SK-N-SH (cell line): ENCODE measurements around the gene DYNLL1. TPM values are rescaled to one million over a fixed set of nuclear protein-coding genes. Genes with fewer than 3 reads are reported as not detected.

Source experiments
- CTCF ChIA-PET: fragments of 300-600, 350-600 bp; formaldehyde crosslinking; extraction: SDS; loops from one replicate; lab custom pipeline; 2021; lab: Yijun Ruan, JAX
- POLR2A ChIA-PET: fragments of 350-600 bp; sonication (Branson Sonifier 250); formaldehyde crosslinking; extraction: SDS; loops from one replicate; lab custom pipeline; 2020; ENCODE audit warnings: antibody characterized with exemption, inconsistent platforms; lab: Yijun Ruan, JAX
- DNase-seq: peaks from one replicate; pipeline ENCODE4 v3.0.0; 2012
- H2AFZ ChIP-seq: fragments of 200-600 bp; sonication (generic); 2 replicates; pipeline ENCODE4 v1.8.1; 2016; ENCODE audit warnings: antibody characterized with exemption, mild to moderate bottlenecking, low read depth
- H3F3A ChIP-seq: fragments of 200-600 bp; sonication (generic); replicated peaks from 2 replicates; pipeline ENCODE3; 2016; ENCODE audit warnings: antibody characterized with exemption, mild to moderate bottlenecking; ENCODE audit not compliant: insufficient read depth
- H3K27ac ChIP-seq, 2 experiments: fragments of 200-500 bp in 1 of 2; fragments of 200-600 bp in 1 of 2; sonication (Bioruptor generic) in 1 of 2; sonication (generic), shearing (Covaris generic) in 1 of 2; 2 replicates each; pipeline versions ENCODE4 v1.5.1 to v1.6.1; 2014 to 2016; ENCODE audit warnings: low read depth in 2 of 2, inconsistent platforms in 1 of 2, low read length in 1 of 2, mild to moderate bottlenecking in 1 of 2, mixed read lengths in 1 of 2
- H3K27me3 ChIP-seq: fragments of 200-600 bp; sonication (generic), shearing (Covaris generic); 2 replicates; pipeline ENCODE4 v1.6.1; 2016; ENCODE audit warnings: mixed run types; ENCODE audit not compliant: insufficient read depth
- H3K36me3 ChIP-seq, 2 experiments: fragments of 200-500 bp in 1 of 2; fragments of 200-600 bp in 1 of 2; sonication (Bioruptor generic) in 1 of 2; sonication (generic) in 1 of 2; replicated peaks in 1 of 2; 2 replicates each; pipeline versions ENCODE3 to v1.5.1; 2014 to 2016; ENCODE audit warnings: low read length in 1 of 2, mild to moderate bottlenecking in 1 of 2; ENCODE audit not compliant: insufficient read depth in 2 of 2, control insufficient read depth in 1 of 2
- H3K4me1 ChIP-seq, 2 experiments: fragments of 200-500 bp in 1 of 2; fragments of 200-600 bp in 1 of 2; sonication (Bioruptor generic) in 1 of 2; sonication (generic), shearing (Covaris generic) in 1 of 2; 2 replicates each; pipeline versions ENCODE4 v1.5.1 to v1.6.1; 2014 to 2016; ENCODE audit warnings: low read depth in 1 of 2, low read length in 1 of 2, mixed run types in 1 of 2; ENCODE audit not compliant: insufficient read depth in 2 of 2, control insufficient read depth in 1 of 2
- H3K4me2 ChIP-seq: fragments of 200-600 bp; sonication (generic), shearing (Covaris generic); 2 replicates; pipeline ENCODE4 v1.6.1; 2017; ENCODE audit warnings: mixed run types
- H3K4me3 ChIP-seq, 2 experiments: fragments of 200-500 bp in 1 of 2; fragments of 200-600 bp in 1 of 2; sonication (Bioruptor generic) in 1 of 2; sonication (generic), shearing (Covaris generic) in 1 of 2; 2 replicates each; pipeline versions ENCODE4 v1.5.1 to v1.8.1; 2014 to 2016; ENCODE audit warnings: low read depth in 2 of 2, inconsistent platforms in 1 of 2, low read length in 1 of 2, mild to moderate bottlenecking in 1 of 2, mixed read lengths in 1 of 2, moderate library complexity in 1 of 2
- H3K79me2 ChIP-seq: fragments of 200-600 bp; sonication (generic); 2 replicates; pipeline ENCODE4 v1.8.1; 2017; ENCODE audit warnings: mild to moderate bottlenecking; ENCODE audit not compliant: insufficient read depth
- H3K9ac ChIP-seq: fragments of 200-600 bp; sonication (generic); 2 replicates; pipeline ENCODE4 v1.6.1; 2017; ENCODE audit warnings: mixed run types
- H3K9me2 ChIP-seq: fragments of 200-600 bp; sonication (generic); 2 replicates; pipeline ENCODE4 v1.6.1; 2017; ENCODE audit warnings: mixed run types
- H3K9me3 ChIP-seq: fragments of 200-600 bp; sonication (generic); 2 replicates; pipeline ENCODE4 v1.6.1; 2017; ENCODE audit warnings: mixed run types, mild to moderate bottlenecking, moderate library complexity
- H4K20me1 ChIP-seq: fragments of 200-600 bp; sonication (generic); 2 replicates; pipeline ENCODE4 v1.6.1; 2017; ENCODE audit warnings: mild to moderate bottlenecking, mixed run types; ENCODE audit not compliant: insufficient read depth
- ELF1 ChIP-seq: IDR thresholded peaks from 2 replicates; pipeline ENCODE4 v1.4.0; 2012
- EP300 ChIP-seq, 2 experiments: IDR thresholded peaks; 2 replicates each; pipeline versions ENCODE4 v1.4.0 to v1.6.1; 2012; ENCODE audit warnings: borderline replicate concordance in 1 of 2, low read depth in 1 of 2, low read length in 1 of 2
- EZH2phosphoT487 ChIP-seq: fragments of 200-600 bp; sonication (generic); IDR thresholded peaks from 2 replicates; pipeline ENCODE4 v1.6.1; 2017; ENCODE audit warnings: low read depth, mixed run types, mild to moderate bottlenecking, antibody characterized with exemption, moderate library complexity, borderline replicate concordance
- FOXM1 ChIP-seq: IDR thresholded peaks from 2 replicates; pipeline ENCODE4 v1.4.0; 2012; ENCODE audit warnings: low read depth, mild to moderate bottlenecking
- GABPA ChIP-seq: IDR thresholded peaks from 2 replicates; pipeline ENCODE4 v1.4.0; 2012; ENCODE audit warnings: low read depth, mild to moderate bottlenecking
- GATA2 ChIP-seq: sonication (generic); formaldehyde crosslinking; IDR thresholded peaks from 2 replicates; pipeline ENCODE4 v1.5.0; 2020; ENCODE audit warnings: mild to moderate bottlenecking, missing genetic modification reagents
- JUND ChIP-seq: IDR thresholded peaks from 2 replicates; pipeline ENCODE4 v1.4.0; 2012
- MEF2A ChIP-seq: IDR thresholded peaks from 2 replicates; pipeline ENCODE4 v1.4.0; 2012; ENCODE audit warnings: low read depth, borderline replicate concordance
- MXI1 ChIP-seq: IDR thresholded peaks from 2 replicates; pipeline ENCODE4 v1.6.1; 2012; ENCODE audit warnings: mild to moderate bottlenecking, low read depth, low read length, improper control_type of control experiment
- POLR2AphosphoS5 ChIP-seq: IDR thresholded peaks from 2 replicates; pipeline ENCODE4 v1.6.1; 2012; ENCODE audit warnings: low read depth, low read length
- RAD21 ChIP-seq: IDR thresholded peaks from 2 replicates; pipeline ENCODE4 v1.6.1; 2012; ENCODE audit warnings: mild to moderate bottlenecking, low read length
- RXRA ChIP-seq: IDR thresholded peaks from 2 replicates; pipeline ENCODE4 v1.4.0; 2012; ENCODE audit warnings: low read depth, mild to moderate bottlenecking, borderline replicate concordance
- SIN3A ChIP-seq: IDR thresholded peaks from 2 replicates; pipeline ENCODE4 v1.6.1; 2012; ENCODE audit warnings: low read depth, mild to moderate bottlenecking, low read length, moderate library complexity, borderline replicate concordance
- SMC3 ChIP-seq: IDR thresholded peaks from 2 replicates; pipeline ENCODE4 v1.6.1; 2012; ENCODE audit warnings: low read depth, low read length, improper control_type of control experiment
- TAF1 ChIP-seq: IDR thresholded peaks from 2 replicates; pipeline ENCODE4 v1.6.1; 2012; ENCODE audit warnings: low read depth, mild to moderate bottlenecking, low read length, moderate library complexity, borderline replicate concordance
- TCF12 ChIP-seq: IDR thresholded peaks from 2 replicates; pipeline ENCODE4 v1.4.0; 2012
- TEAD4 ChIP-seq: IDR thresholded peaks from 2 replicates; pipeline ENCODE4 v1.4.0; 2012; ENCODE audit warnings: mild to moderate bottlenecking, borderline replicate concordance; ENCODE audit not compliant: insufficient read depth
- YY1 ChIP-seq: IDR thresholded peaks from 2 replicates; pipeline ENCODE4 v1.4.0; 2012; ENCODE audit warnings: low read depth, mild to moderate bottlenecking
- WGBS: methylation state at CpG from one replicate; pipeline ENCODE4 v1.1.6; 2017; ENCODE audit warnings: low lambda C conversion rate; 5-methylcytosine and 5-hydroxymethylcytosine counted together
- polyA plus RNA-seq, 3 experiments: library from polyadenylated mRNA; depleted of rRNA; stranded (reverse); fragments of >200 nt; gene quantifications; 2 replicates each; pipeline ENCODE4 v1.2.3, GENCODE V29; 2012
- TF ChIP-seq, protein P1 (sequence below): fragments of 150-350 bp; IDR thresholded peaks from 2 replicates; pipeline ENCODE4 v1.6.1; 2016; ENCODE audit warnings: mild to moderate bottlenecking, low read depth, low read length
- TF ChIP-seq, protein P2 (sequence below): fragments of 150-350 bp; IDR thresholded peaks from 2 replicates; pipeline ENCODE4 v1.6.1; 2017; ENCODE audit warnings: antibody characterized with exemption, low read length, low read depth, borderline replicate concordance
- TF ChIP-seq, protein P3 (sequence below): IDR thresholded peaks from 2 replicates; pipeline ENCODE4; 2012

DYNLL1 gene
- polyA plus RNA-seq, 1 of the 3 experiments (the other 2 are of a cell fraction), result 607 TPM

DNA sequence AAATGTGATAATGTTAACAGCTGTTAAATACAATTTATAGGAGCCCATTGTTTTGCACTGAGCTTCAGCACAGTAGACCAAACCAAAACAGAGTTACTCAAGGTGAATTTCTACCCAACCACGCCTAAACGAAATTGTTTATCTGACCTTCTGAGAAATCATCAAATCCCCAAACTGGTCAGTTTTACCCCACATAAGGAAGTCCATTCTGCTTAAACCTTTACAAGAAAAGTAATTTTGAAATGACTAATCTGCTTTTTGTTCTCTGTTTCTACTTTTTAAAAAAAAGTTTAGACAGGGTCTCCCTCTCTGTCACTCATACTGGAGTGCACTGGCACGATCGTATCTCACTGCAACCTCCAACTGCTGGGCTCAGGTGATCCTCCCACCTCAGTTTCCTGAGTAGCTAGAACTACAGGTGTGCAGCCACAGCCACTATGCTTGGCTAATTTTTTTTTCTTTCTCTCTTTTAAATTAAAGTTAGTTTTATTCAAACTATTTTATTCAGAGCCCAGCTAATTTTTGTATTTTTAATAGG is 36.9 kb downstream of the DYNLL1 start:
- CTCF ChIA-PET, result interaction anchor here (0.7 kb wide), 1 partner anchor 215 kb away, joined by 3 read pairs; no protein-coding TSS in a partner anchor
- H3F3A ChIP-seq, result peaks cover 7% of the 10 kb centered on the region

DNA sequence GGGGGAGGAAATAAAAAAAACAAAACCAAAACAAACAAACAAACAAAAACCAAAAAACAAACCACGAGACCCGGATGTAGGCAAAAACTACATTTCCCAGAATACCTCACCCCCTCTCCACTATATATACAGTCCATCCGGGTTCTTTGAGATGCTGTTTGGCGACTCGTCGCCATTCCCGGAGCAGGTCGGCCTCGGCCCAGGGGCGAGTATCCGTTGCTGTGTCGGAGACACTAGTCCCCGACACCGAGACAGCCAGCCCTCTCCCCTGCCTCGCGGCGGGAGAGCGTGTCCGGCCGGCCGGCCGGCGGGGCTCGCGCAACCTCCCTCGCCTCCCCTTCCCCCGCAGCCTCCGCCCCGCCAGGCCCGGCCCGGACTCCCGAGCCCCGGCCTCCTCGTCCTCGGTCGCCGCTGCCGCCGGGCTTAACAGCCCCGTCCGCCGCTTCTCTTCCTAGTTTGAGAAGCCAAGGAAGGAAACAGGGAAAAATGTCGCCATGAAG is 38.3 kb downstream of the DYNLL1 start, which contains the start of gene RNF10:
TSS of gene RNF10 (plus strand) at position 154 of the 500 bp plus-strand sequence. CDS start 456 bp downstream, outside the sequence.
- CTCF ChIA-PET, result interaction anchor here (1.4 to 1.8 kb wide), 3 partner anchors 9 to 64 kb away, joined by 4 to 5 read pairs (median 4); partner anchors contain the start of genes POP5 and SRSF9
- peaks cover 25 to 36% of the 10 kb centered on the region in 2 experiments for H3K4me1 ChIP-seq
- no peaks in the 10 kb centered on the region for H3K27me3 ChIP-seq
- WGBS, result under 1% methylated on average over 20 of the region's 43 CpGs
- peak within 1 kb of the TSS; percentile 68 for H2AFZ ChIP-seq
- peak within 1 kb of the TSS; percentile 82 to 99 for H3K4me3 ChIP-seq
- H3K9me2 ChIP-seq, result no peaks in the 10 kb centered on the region
- peak; percentile 33; the same call in 1 of the 2 replicates for TF ChIP-seq MXI1
- peak; percentile 27; the same call in 1 of the 2 replicates for TF ChIP-seq GABPA
- TF ChIP-seq JUND, result no peak
- peak; percentile 76; the same call in 1 of the 2 replicates for TF ChIP-seq SIN3A
- TF ChIP-seq, protein P1, sequence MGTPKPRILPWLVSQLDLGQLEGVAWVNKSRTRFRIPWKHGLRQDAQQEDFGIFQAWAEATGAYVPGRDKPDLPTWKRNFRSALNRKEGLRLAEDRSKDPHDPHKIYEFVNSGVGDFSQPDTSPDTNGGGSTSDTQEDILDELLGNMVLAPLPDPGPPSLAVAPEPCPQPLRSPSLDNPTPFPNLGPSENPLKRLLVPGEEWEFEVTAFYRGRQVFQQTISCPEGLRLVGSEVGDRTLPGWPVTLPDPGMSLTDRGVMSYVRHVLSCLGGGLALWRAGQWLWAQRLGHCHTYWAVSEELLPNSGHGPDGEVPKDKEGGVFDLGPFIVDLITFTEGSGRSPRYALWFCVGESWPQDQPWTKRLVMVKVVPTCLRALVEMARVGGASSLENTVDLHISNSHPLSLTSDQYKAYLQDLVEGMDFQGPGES, result no peak
- no peak for TF ChIP-seq GATA2 (CRISPR knock-in tag)
- peak; percentile 76; the same call in 1 of the 2 replicates for TF ChIP-seq YY1
- TF ChIP-seq ELF1, result peak; percentile 79
- TF ChIP-seq TAF1, result peak; percentile 71; the same call in 1 of the 2 replicates
- peak; percentile 94 for TF ChIP-seq POLR2AphosphoS5
- H3K36me3 ChIP-seq, result peaks cover 0 to 8% of the 10 kb centered on the region in 2 experiments
- H3K9ac ChIP-seq, result peak within 1 kb of the TSS; percentile 91
- POLR2A ChIA-PET, result no interaction called here
- peak within 1 kb of the TSS; percentile 78 for H3K27ac ChIP-seq
- H3K79me2 ChIP-seq, result peaks cover 51% of the 10 kb centered on the region
- H3F3A ChIP-seq, result peaks cover 14% of the 10 kb centered on the region
- no peaks in the 10 kb centered on the region for H3K9me3 ChIP-seq
- DNase-seq, result peak; percentile 95
- H4K20me1 ChIP-seq, result peaks cover 45% of the 10 kb centered on the region
- H3K4me2 ChIP-seq, result peak within 1 kb of the TSS; percentile 92

More for the DNA sequence above, 36.9 kb downstream of the DYNLL1 start:
- Histone ChIP-seq H3K79me2 (peaks cover 42% of the 10 kb centered on the region), H3K9me3 (no peaks in the 10 kb centered on the region), H4K20me1 (peaks cover 31% of the 10 kb centered on the region), H3K4me2 (no peak overlapping the region), H3K4me1 (peaks cover 22% of the 10 kb centered on the region in 2 experiments), H3K27me3 (no peaks in the 10 kb centered on the region), H2AFZ (no peak overlapping the region), H3K9me2 (no peaks in the 10 kb centered on the region), H3K36me3 (peaks cover 0 to 8% of the 10 kb centered on the region in 2 experiments), H3K9ac (no peak overlapping the region), H3K27ac (no peak overlapping the region), H3K4me3 (no peak overlapping the region)
- WGBS, result 75% methylated on average over 4 of the region's 4 CpGs
- DNase-seq, result no peak
- POLR2A ChIA-PET, result no interaction called here
- no peak for TF ChIP-seq GABPA
- TF ChIP-seq TCF12, result no peak
- TF ChIP-seq FOXM1, result no peak
- no peak for TF ChIP-seq RAD21
- TF ChIP-seq, protein P1, result no peak
- TF ChIP-seq, protein P2, sequence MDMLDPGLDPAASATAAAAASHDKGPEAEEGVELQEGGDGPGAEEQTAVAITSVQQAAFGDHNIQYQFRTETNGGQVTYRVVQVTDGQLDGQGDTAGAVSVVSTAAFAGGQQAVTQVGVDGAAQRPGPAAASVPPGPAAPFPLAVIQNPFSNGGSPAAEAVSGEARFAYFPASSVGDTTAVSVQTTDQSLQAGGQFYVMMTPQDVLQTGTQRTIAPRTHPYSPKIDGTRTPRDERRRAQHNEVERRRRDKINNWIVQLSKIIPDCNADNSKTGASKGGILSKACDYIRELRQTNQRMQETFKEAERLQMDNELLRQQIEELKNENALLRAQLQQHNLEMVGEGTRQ, result no peak
- TF ChIP-seq, protein P3, sequence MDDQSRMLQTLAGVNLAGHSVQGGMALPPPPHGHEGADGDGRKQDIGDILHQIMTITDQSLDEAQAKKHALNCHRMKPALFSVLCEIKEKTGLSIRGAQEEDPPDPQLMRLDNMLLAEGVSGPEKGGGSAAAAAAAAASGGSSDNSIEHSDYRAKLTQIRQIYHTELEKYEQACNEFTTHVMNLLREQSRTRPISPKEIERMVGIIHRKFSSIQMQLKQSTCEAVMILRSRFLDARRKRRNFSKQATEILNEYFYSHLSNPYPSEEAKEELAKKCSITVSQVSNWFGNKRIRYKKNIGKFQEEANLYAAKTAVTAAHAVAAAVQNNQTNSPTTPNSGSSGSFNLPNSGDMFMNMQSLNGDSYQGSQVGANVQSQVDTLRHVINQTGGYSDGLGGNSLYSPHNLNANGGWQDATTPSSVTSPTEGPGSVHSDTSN, result no peak
- TF ChIP-seq SMC3, result no peak
- no peak for TF ChIP-seq TEAD4
- TF ChIP-seq EZH2phosphoT487, result no peak
- TF ChIP-seq MEF2A, result no peak
- TF ChIP-seq EP300 (IDR thresholded peaks at IDR 0.05; ENCODE audit: borderline replicate concordance in 1 of 2, low read depth in 1 of 2, low read length in 1 of 2), result no peak
- no peak for TF ChIP-seq RXRA
- TF ChIP-seq GATA2 (CRISPR knock-in tag), result no peak
